Liver (tissue), 9 donors: ENCODE results near the gene CAPN15. TPM values are rescaled to one million over a fixed set of nuclear protein-coding genes. Genes with fewer than 3 reads are reported as not detected.

Experiments
- DNase-seq: peaks from one replicate; pipeline ENCODE4 v3.0.0-alpha.2; 2017; ENCODE audit warnings: low spot score
- H3K27ac ChIP-seq, 2 donors: one replicate each; pipeline ENCODE4 v1.7.0; 2013; ENCODE audit warnings: inconsistent platforms in 2 of 2, low read length in 2 of 2, control low read depth in 1 of 2, low read depth in 1 of 2, mild to moderate bottlenecking in 1 of 2
- H3K27me3 ChIP-seq, 4 donors: one replicate each; pipeline versions ENCODE4 v1.6.1 to v1.7.0; 2013; ENCODE audit warnings: low read length in 3 of 4, inconsistent platforms in 1 of 4, mild to moderate bottlenecking in 1 of 4, moderate library complexity in 1 of 4; ENCODE audit not compliant: control insufficient read depth in 4 of 4, insufficient read depth in 4 of 4
- H3K36me3 ChIP-seq, 4 donors: one replicate each; pipeline versions ENCODE4 v1.6.1 to v1.7.0; 2013; ENCODE audit warnings: low read length in 3 of 4, mild to moderate bottlenecking in 3 of 4, low read depth in 1 of 4, moderate library complexity in 1 of 4; ENCODE audit not compliant: control insufficient read depth in 4 of 4, insufficient read depth in 3 of 4
- H3K4me1 ChIP-seq, 4 donors: one replicate each; pipeline versions ENCODE4 v1.6.1 to v1.7.0; 2013; ENCODE audit warnings: low read length in 3 of 4, mild to moderate bottlenecking in 3 of 4, moderate library complexity in 1 of 4; ENCODE audit not compliant: control insufficient read depth in 4 of 4, insufficient read depth in 4 of 4
- H3K4me3 ChIP-seq, 3 donors: one replicate each; pipeline versions ENCODE4 v1.6.1 to v1.7.0; 2013; ENCODE audit warnings: low read length in 3 of 3, control low read depth in 1 of 3, low read depth in 1 of 3, mild to moderate bottlenecking in 1 of 3
- H3K9ac ChIP-seq, 2 donors: one replicate each; pipeline ENCODE4 v1.7.0; 2013; ENCODE audit warnings: low read length in 2 of 2, mild to moderate bottlenecking in 2 of 2, moderate library complexity in 2 of 2, control low read depth in 1 of 2, low read depth in 1 of 2
- H3K9me3 ChIP-seq, 4 donors: one replicate each; pipeline versions ENCODE4 v1.6.1 to v1.7.0; 2013; ENCODE audit warnings: low read length in 3 of 4; ENCODE audit not compliant: control insufficient read depth in 4 of 4
- EGR1 ChIP-seq, 2 donors: IDR thresholded peaks; 2 replicates each; pipeline ENCODE4 v1.6.1; 2016 to 2018; ENCODE audit warnings: antibody characterized with exemption in 2 of 2, low read depth in 2 of 2
- FOXA1 ChIP-seq: IDR thresholded peaks from 2 replicates; pipeline ENCODE4 v1.6.1; 2016; ENCODE audit warnings: antibody characterized with exemption
- FOXA2 ChIP-seq: IDR thresholded peaks from 2 replicates; pipeline ENCODE4 v1.6.1; 2016; ENCODE audit warnings: antibody characterized with exemption
- GABPA ChIP-seq, 2 donors: IDR thresholded peaks in 1 of 2; conservative IDR thresholded peaks in 1 of 2; 2 replicates each; pipeline ENCODE4 v1.6.1; 2016; ENCODE audit warnings: antibody characterized with exemption in 2 of 2, mild to moderate bottlenecking in 1 of 2, moderate library complexity in 1 of 2
- HNF4A ChIP-seq, 2 donors: conservative IDR thresholded peaks; 2 replicates each; pipeline ENCODE4 v1.6.1; 2016; ENCODE audit warnings: antibody characterized with exemption in 2 of 2, mild to moderate bottlenecking in 2 of 2
- HNF4G ChIP-seq: IDR thresholded peaks from 2 replicates; pipeline ENCODE4 v1.6.1; 2016; ENCODE audit warnings: antibody characterized with exemption
- JUND ChIP-seq, 2 donors: IDR thresholded peaks; 2 replicates each; pipeline ENCODE4 v1.6.1; 2016; ENCODE audit warnings: antibody characterized with exemption in 2 of 2
- RAD21 ChIP-seq, 2 donors: IDR thresholded peaks; 2 replicates each; pipeline ENCODE4 v1.6.1; 2016; ENCODE audit warnings: antibody characterized with exemption in 2 of 2, mild to moderate bottlenecking in 2 of 2
- RXRA ChIP-seq, 2 donors: IDR thresholded peaks; 2 replicates each; pipeline ENCODE4 v1.6.1; 2017 to 2018; ENCODE audit warnings: antibody characterized with exemption in 2 of 2, mild to moderate bottlenecking in 1 of 2
- SP1 ChIP-seq: IDR thresholded peaks from 2 replicates; pipeline ENCODE4 v1.6.1; 2018; ENCODE audit warnings: antibody characterized with exemption, mild to moderate bottlenecking
- TAF1 ChIP-seq: conservative IDR thresholded peaks from 2 replicates; pipeline ENCODE4 v1.6.1; 2016; ENCODE audit warnings: antibody characterized with exemption, mild to moderate bottlenecking
- YY1 ChIP-seq: IDR thresholded peaks from 2 replicates; pipeline ENCODE4 v1.6.1; 2016; ENCODE audit warnings: antibody characterized with exemption, mild to moderate bottlenecking
- WGBS: extraction: QIAGEN DNeasy Blood & Tissue Kit; methylation state at CpG from one replicate; pipeline ENCODE4 v1.1.7; 2013; 5-methylcytosine and 5-hydroxymethylcytosine counted together
- polyA plus RNA-seq, 2 donors: library from polyadenylated mRNA; stranded (reverse) in 1 of 2; unstranded in 1 of 2; fragments of 200-250 nt in 1 of 2; fragments of >200 nt in 1 of 2; fragmentation: Nextera tagmentation in 1 of 2; extraction: Ambion mirVana in 1 of 2; gene quantifications; one replicate each; pipeline versions ENCODE4 v1.2.1 to v1.2.3, GENCODE V29; 2013 to 2015
- total RNA-seq, 2 donors: library from RNA; depleted of rRNA; stranded (reverse); fragments of >200 nt; gene quantifications; one replicate each; pipeline ENCODE4 v1.2.3, GENCODE V29; 2014
- TF ChIP-seq, protein P1 (sequence below): IDR thresholded peaks from 2 replicates; pipeline ENCODE4 v1.6.1; 2016; ENCODE audit warnings: antibody characterized with exemption
- TF ChIP-seq, protein P2 (sequence below): IDR thresholded peaks from 2 replicates; pipeline ENCODE4 v1.6.1; 2016; ENCODE audit warnings: antibody characterized with exemption, mild to moderate bottlenecking
- TF ChIP-seq, protein P3 (sequence below): fragments of 150-350 bp; IDR thresholded peaks from 2 replicates; pipeline ENCODE4 v1.5.1; 2017; ENCODE audit warnings: improper control_type of control experiment, low read depth, low read length; ENCODE audit not compliant: missing input control
- donor health status: healthy.
- donor health status: healthy.
- donor health status: healthy.
- donor health status: healthy.
- donor health status: healthy.

CAPN15 gene
- total and polyA plus RNA-seq, 4 donors, result 5.9 to 37.2 (median 21.6) TPM

DNA sequence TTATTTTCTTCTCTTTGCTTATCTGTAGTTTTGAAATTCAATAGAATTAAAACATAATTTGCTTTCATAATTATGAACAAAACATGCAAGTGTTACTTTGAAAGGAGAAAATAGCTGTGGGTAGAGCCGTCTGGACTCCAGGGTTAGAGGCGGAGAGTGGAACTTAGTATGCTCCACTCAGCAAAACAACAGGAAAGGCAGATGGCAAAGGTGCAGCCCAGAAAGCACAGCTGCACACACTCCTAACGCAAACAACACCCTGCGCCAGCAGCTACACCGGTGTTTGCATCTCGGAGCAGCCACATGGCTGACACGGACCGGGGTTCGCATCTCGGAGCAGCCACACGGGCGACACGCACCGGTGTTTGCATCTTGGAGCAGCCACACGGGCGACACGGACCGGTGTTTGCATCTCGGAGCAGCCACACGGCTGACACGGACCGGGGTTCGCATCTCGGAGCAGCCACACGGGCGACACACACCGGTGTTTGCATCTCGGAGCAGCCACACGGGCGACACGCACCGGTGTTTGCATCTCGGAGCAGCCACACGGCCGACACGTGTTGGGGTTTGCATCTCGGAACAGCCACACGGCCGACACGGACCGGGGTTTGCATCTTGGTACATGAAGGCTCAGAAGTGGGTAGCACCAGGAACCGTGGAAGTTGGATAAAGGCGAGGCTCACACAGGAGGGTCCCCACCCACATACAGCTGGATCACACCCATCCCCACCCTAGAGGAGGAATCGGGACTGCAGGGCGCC, 12.2 kb upstream of the CAPN15 start:
- peaks cover 21 to 47% (median 27%) of the 10 kb centered on the region in 4 donors for H3K36me3 ChIP-seq
- H3K27me3 ChIP-seq, result no peaks in the 10 kb centered on the region
- H3K4me3 ChIP-seq, result no peak overlapping the region
- no peak for TF ChIP-seq TAF1
- H3K9ac ChIP-seq, result no peak overlapping the region
- H3K27ac ChIP-seq, result no peak overlapping the region
- H3K4me1 ChIP-seq, result peaks cover 0 to 5% (median 0%) of the 10 kb centered on the region in 4 donors
- DNase-seq, result no peak
- no peaks in the 10 kb centered on the region for H3K9me3 ChIP-seq
- 90% methylated on average over 45 of the region's 45 CpGs for WGBS

DNA sequence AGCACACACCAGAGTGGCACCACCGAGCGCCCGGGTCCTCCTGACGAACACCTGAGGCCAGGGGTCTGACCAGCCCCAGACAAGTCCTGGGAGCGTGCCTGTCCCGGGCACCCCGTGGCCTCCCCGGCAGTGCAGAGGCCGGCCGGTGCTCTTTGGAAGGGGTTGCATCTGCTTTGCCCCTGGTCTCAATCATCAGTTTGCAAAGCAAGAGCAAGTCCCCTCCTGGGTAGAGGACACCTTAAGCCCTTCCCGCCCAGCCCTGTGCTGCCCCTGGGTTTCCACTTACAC, 11.6 kb upstream of the CAPN15 start:
- H3K27ac ChIP-seq, result no peak overlapping the region
- no peak overlapping the region for H3K9ac ChIP-seq
- H3K4me1 ChIP-seq, result peaks cover 0 to 5% (median 0%) of the 10 kb centered on the region in 4 donors
- TF ChIP-seq EGR1 (IDR thresholded peaks at IDR 0.05; ENCODE audit: low read depth in 2 of 2) (no peak), RAD21 (IDR thresholded peaks at IDR 0.05) (no peak), JUND (IDR thresholded peaks at IDR 0.05) (no peak), HNF4G (no peak), TAF1 (no peak), YY1 (no peak), FOXA1 (no peak), RXRA (IDR thresholded peaks at IDR 0.05) (no peak), GABPA (IDR thresholded peaks at IDR 0.05 in 1 of 2, conservative IDR thresholded peaks at IDR 0.05 in 1 of 2) (no peak), HNF4A (conservative IDR thresholded peaks at IDR 0.05) (no peak), FOXA2 (no peak), SP1 (no peak)
- TF ChIP-seq, protein P1, sequence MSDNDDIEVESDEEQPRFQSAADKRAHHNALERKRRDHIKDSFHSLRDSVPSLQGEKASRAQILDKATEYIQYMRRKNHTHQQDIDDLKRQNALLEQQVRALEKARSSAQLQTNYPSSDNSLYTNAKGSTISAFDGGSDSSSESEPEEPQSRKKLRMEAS, result no peak
- TF ChIP-seq, protein P2, sequence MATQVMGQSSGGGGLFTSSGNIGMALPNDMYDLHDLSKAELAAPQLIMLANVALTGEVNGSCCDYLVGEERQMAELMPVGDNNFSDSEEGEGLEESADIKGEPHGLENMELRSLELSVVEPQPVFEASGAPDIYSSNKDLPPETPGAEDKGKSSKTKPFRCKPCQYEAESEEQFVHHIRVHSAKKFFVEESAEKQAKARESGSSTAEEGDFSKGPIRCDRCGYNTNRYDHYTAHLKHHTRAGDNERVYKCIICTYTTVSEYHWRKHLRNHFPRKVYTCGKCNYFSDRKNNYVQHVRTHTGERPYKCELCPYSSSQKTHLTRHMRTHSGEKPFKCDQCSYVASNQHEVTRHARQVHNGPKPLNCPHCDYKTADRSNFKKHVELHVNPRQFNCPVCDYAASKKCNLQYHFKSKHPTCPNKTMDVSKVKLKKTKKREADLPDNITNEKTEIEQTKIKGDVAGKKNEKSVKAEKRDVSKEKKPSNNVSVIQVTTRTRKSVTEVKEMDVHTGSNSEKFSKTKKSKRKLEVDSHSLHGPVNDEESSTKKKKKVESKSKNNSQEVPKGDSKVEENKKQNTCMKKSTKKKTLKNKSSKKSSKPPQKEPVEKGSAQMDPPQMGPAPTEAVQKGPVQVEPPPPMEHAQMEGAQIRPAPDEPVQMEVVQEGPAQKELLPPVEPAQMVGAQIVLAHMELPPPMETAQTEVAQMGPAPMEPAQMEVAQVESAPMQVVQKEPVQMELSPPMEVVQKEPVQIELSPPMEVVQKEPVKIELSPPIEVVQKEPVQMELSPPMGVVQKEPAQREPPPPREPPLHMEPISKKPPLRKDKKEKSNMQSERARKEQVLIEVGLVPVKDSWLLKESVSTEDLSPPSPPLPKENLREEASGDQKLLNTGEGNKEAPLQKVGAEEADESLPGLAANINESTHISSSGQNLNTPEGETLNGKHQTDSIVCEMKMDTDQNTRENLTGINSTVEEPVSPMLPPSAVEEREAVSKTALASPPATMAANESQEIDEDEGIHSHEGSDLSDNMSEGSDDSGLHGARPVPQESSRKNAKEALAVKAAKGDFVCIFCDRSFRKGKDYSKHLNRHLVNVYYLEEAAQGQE, result no peak
- TF ChIP-seq, protein P3, sequence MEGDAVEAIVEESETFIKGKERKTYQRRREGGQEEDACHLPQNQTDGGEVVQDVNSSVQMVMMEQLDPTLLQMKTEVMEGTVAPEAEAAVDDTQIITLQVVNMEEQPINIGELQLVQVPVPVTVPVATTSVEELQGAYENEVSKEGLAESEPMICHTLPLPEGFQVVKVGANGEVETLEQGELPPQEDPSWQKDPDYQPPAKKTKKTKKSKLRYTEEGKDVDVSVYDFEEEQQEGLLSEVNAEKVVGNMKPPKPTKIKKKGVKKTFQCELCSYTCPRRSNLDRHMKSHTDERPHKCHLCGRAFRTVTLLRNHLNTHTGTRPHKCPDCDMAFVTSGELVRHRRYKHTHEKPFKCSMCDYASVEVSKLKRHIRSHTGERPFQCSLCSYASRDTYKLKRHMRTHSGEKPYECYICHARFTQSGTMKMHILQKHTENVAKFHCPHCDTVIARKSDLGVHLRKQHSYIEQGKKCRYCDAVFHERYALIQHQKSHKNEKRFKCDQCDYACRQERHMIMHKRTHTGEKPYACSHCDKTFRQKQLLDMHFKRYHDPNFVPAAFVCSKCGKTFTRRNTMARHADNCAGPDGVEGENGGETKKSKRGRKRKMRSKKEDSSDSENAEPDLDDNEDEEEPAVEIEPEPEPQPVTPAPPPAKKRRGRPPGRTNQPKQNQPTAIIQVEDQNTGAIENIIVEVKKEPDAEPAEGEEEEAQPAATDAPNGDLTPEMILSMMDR, result no peak
- H3K36me3 ChIP-seq, result peaks cover 22 to 49% (median 26%) of the 10 kb centered on the region in 4 donors
- WGBS, result 98% methylated on average over 11 of the region's 11 CpGs
- no peak overlapping the region for H3K4me3 ChIP-seq
- no peak for DNase-seq
- no peaks in the 10 kb centered on the region for H3K9me3 ChIP-seq
- no peaks in the 10 kb centered on the region for H3K27me3 ChIP-seq
